GM19328 (cell line): Measurements from ENCODE around the gene KDF1.

Experiments
- ATAC-seq: cut with Tn5 transposase; IDR thresholded peaks from one replicate; pipeline ENCODE4 v1.9.1; 2021; ENCODE audit warnings: mild to moderate bottlenecking, moderate library complexity; ENCODE audit not compliant: unreplicated experiment

The KDF1 gene

GRCh38 chr1:26959722-26960624 is at the start of gene KDF1:
TSS of gene KDF1 (minus strand) at chr1:26960468. CDS start at chr1:26952380, 8,088 bp downstream.
- no peak for ATAC-seq

- no peak for ATAC-seq
Measured at GRCh38 chr1:27009601-27010197, 49.4 kb upstream of the KDF1 start.

GRCh38 chr1:27007909-27008582 is 47.8 kb upstream of the KDF1 start:
- no peak for ATAC-seq

- ATAC-seq, result no peak
Measured at GRCh38 chr1:27006683-27007082, 46.4 kb upstream of the KDF1 start.

GRCh38 chr1:27005648-27006496 is 45.6 kb upstream of the KDF1 start:
- ATAC-seq, result no peak

- no peak for ATAC-seq
Measured at GRCh38 chr1:27005166-27005530, 44.9 kb upstream of the KDF1 start.

- no peak for ATAC-seq
Measured at GRCh38 chr1:27004471-27005165, 44.4 kb upstream of the KDF1 start.

GRCh38 chr1:27003745-27004470 is 43.6 kb upstream of the KDF1 start:
- no peak for ATAC-seq

- ATAC-seq, result no peak
Measured at GRCh38 chr1:27001570-27002360, 41.5 kb upstream of the KDF1 start.

GRCh38 chr1:27000817-27001460 is 40.7 kb upstream of the KDF1 start:
- ATAC-seq, result no peak

- ATAC-seq, result no peak
Measured at GRCh38 chr1:27000090-27000816, 40.0 kb upstream of the KDF1 start.

GRCh38 chr1:26999440-26999987 is 39.2 kb upstream of the KDF1 start:
- no peak for ATAC-seq

- ATAC-seq, result no peak
Measured at GRCh38 chr1:26998429-26999300, 38.4 kb upstream of the KDF1 start.

- no peak for ATAC-seq
Measured at GRCh38 chr1:26996665-26997064, 36.4 kb upstream of the KDF1 start.

GRCh38 chr1:26996024-26996423 is 35.8 kb upstream of the KDF1 start:
- ATAC-seq, result no peak

- ATAC-seq, result no peak
Measured at GRCh38 chr1:26994787-26995517, 34.7 kb upstream of the KDF1 start.
